Posterior cingulate gyrus (tissue), 11 donors: ENCODE data around the gene PTPRN2.
"Not testable (repeated sequence)": the region's sequence is repeated elsewhere in the genome, so short reads cannot be mapped to it uniquely, and the experiment has no call there.

Source experiments
- DNase-seq, 10 donors: peaks; one replicate each; pipeline versions ENCODE4 v3.0.0 to v3.0.0-alpha.2; 2020 to 2021; ENCODE audit warnings: mixed read lengths in 3 of 10
- intact Hi-C: fragments of 100-400 bp; cut with DNase I; formaldehyde crosslinking; loops from one replicate; pipeline ENCODE4 v1.15.1; 2023

Gene PTPRN2

GRCh38 chr7:157861551-157861950 lies 726.1 kb downstream of the PTPRN2 start:
- intact Hi-C loops = no loop called here

GRCh38 chr7:157861031-157861491 lies 726.6 kb downstream of the PTPRN2 start:
- intact Hi-C loops = no loop called here
- DNase-seq = peak in 3 of 10 donors; percentile 19 to 79 (median 76)

More at GRCh38 chr7:157861551-157861950, 726.1 kb downstream of the PTPRN2 start:
- peak in 2 of 10 donors; percentile 23 to 81 for DNase-seq

- no peak for DNase-seq
- intact Hi-C loops = no loop called here
These were observed 727.2 kb downstream of the PTPRN2 start for GRCh38 chr7:157860406-157860805.

DNA sequence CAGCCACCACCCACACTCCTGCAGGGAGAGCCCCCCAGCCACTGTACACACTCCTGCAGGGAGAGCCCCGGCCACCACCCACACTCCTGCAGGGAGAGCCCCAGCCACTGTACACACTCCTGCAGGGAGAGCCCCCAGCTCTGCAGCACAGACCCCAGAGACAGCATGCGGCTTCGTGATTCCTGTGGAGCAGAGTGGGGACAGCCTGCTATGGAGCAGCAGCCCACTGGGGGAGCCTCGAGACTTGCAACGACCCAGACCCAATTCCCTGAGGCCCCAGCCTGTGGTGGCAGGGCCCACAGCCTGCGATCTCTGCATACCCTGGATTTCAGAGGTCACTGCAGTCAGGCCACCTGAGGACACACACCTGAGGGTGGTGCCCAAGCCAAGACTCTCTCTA lies 727.7 kb downstream of the PTPRN2 start:
- intact Hi-C loops = no loop called here
- peak in 1 of 10 donors; percentile 70 for DNase-seq

GRCh38 chr7:157857578-157858075 lies 730.0 kb downstream of the PTPRN2 start:
- intact Hi-C loops = no loop called here
- peak in 4 of 10 donors; percentile 16 to 72 (median 40) for DNase-seq

DNA sequence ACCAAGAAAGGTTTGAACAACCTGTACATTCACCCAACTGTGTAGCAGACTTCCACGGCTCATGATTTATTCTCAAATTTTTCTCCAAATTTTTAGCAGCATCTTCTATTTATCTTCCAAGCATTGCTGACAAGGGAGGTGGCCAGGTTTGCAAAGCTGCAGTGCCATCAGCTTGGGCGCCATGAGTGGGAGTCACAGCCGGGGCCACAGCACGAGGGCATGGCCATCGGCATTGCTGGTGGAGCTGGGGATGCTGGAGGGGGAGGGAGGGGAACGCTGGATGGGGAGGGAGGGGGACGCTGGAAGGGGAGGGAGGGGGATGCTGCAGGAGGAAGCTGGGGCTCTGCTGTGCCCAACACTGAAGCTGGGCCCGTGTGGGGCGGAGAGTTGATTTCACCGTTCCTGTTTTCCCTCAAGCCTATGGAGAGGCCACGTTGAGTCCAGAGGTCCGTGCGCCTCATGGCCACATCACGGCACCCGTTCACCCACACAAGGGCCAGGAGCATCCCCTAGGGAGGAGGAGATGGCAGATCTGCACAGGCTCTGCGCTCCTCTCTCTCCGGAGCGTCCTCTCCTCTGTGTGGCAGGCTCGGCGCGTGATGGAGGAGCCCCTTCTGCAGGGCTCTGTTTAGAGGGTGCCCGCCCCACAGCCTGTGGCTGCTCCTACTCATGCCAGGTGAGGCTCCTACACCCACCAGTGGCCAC lies 730.6 kb downstream of the PTPRN2 start:
- peak in 4 of 10 donors; percentile 23 to 66 (median 56) for DNase-seq
- intact Hi-C loops = no loop called here

DNA sequence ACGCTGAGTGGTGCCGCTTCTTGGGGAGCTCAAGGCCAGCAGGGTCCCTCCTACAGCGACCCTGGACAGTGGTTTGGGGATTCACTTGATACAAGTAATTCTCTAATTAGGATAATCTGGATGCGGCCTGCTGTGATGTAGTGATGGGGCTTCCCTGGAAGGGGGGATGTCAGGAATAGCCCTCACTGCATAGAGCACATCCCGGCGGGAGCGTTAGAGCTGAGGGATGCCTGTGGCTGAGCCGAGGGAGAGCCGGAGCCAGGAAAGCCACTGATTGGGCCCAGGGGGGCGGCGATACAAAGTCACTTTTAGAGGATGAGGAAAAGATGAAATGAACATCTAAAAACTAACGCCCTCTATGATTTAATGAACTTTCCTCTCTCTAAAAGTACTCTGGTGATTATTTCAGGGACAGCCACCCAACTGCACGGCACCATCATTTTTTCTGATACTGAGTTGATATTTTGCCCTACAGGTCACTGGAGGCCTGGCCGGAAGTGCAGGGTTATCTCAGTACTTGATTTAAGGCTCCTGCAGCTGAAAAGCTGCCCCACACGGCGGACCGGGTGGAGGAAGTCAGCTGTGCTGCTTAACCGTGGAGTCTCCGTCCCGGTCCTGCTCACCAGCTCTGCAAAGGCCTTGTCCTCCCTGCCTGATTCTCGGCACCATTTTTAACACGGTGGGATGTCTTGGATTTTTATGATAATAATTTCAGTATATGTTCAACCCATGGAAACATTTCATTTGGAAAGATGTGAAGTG lies 732.0 kb downstream of the PTPRN2 start:
- peak in 4 of 10 donors; percentile 19 to 77 (median 56) for DNase-seq
- intact Hi-C loops = no loop called here

DNA sequence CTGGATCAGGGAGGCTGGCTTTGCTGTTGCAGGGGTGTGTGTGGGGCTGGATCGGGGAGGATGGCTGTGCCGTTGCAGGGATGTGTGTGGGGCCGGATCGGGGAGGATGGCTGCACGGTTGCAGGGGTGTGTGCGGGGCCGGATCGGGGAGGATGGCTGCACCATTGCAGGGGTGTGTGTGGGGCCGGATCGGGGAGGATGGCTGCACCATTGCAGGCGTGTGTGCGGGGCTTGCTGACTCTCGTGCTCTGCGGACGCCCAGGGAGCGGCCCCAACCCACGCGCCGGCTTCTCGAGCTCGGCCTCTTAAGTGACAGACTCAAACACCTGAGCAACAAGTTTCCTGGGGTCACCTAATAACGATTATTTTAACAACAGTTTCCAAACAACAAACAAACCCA lies 732.6 kb downstream of the PTPRN2 start:
- peak in 4 of 10 donors; percentile 24 to 63 (median 53) for DNase-seq
- intact Hi-C loops = no loop called here

DNA sequence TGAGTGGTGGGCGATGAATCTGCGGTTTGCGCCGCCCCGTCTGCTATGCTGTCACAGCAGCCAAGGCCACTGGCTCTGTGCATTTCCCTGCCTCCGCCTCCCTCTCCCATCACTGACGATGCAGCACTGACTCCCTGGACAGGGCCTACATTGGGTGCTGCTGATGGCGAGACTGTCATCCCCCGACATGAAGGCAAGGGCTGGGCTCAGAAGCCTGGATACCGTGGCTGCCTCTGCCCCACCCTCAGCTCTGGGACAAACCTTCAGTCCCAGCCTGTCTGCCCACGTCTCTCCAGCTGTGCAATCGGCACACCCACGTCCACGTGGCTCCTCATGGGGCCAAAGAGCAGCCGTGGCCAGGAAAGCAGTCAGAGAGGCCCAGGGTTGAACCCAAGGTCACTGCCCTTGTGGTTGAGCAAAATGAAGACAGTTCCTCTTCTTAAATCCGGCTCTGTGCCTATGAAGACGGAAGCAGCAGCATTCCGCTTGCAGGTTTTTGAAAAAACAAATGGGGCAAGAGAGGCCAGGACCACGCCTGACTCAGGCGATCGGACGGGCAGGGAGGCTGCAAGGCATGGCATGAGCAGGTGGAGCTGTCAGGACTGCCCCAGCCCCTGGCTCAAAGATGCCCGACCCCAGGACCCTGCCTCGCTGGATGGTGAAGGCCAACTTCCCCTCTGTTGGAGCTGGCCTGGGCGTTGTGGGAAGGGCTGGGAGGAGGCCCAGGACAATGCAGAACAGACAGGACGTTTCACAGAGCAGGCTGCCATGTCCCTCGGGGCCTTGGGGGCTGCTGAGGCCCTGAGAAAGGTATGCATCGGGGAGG lies 733.3 kb downstream of the PTPRN2 start:
- intact Hi-C loops = no loop called here
- DNase-seq = peak in 6 of 10 donors; percentile 24 to 89 (median 52)

- peak in 2 of 10 donors; percentile 32 to 61 for DNase-seq
- intact Hi-C loops = no loop called here
These were observed 733.9 kb downstream of the PTPRN2 start for GRCh38 chr7:157853789-157854065.

DNA sequence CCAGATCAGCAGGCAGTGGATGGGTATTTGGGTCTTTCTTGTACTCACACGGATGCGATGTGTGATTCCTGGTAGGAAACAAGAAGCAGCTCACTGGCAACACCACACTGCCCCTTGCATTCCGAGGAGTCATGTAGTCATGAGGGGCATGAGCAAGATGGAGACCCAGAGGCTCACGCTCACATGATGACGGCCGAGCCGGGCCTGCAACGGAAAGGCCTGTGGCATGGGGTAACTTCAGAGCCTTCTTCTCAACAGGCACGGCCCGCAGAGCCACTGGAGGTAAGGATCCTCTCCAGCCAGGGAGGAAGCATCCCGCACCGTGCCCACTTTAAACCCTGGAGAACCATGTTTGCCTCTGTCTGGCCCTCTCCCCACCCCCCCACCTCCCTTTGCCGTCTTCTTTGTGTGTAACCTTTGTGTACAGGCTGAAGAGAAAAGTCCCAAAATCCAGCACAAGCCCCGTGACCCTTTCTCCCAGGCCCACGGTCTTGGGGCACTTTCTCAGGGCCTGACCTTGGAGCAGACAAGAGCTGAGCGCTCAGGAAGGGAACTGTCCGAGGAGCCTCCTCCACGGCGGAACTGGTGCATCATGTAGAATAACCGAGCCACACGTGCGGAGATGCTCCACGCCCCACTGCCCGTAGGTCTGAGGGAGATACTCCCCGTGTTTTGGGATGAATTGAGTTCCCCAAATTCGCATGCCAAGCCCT lies 734.4 kb downstream of the PTPRN2 start:
- peak in 4 of 10 donors; percentile 18 to 54 (median 48) for DNase-seq
- intact Hi-C loops = no loop called here

DNA sequence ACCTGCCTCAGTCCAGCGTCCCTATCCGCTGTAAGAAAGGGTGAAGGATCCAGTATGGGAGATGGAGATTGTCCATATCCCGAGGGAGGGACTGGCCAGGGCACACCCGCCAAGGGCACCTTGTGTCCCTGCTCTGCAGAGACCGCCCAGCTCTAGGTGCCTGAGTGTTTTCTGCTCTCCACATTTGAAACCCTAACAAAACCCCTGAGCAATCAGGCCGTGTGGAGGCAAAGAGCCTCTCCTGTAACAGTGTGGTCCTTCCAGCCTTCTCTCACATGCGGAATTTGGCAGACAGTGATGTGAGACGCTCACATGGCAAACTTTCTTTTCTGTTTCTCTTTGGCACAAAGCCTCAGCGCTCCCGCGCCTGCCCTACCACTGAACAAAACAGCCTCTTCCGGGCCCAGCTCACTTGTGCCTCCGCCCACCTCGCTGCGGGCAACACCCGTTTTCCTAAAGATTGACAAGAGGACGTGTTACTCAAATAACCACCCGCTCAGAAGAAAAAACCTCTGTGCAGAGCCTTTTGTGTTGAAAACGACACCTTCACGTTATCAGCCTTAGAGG lies 736.0 kb downstream of the PTPRN2 start:
- intact Hi-C loops = no loop called here
- DNase-seq = peak in 6 of 10 donors; percentile 36 to 91 (median 61)

DNA sequence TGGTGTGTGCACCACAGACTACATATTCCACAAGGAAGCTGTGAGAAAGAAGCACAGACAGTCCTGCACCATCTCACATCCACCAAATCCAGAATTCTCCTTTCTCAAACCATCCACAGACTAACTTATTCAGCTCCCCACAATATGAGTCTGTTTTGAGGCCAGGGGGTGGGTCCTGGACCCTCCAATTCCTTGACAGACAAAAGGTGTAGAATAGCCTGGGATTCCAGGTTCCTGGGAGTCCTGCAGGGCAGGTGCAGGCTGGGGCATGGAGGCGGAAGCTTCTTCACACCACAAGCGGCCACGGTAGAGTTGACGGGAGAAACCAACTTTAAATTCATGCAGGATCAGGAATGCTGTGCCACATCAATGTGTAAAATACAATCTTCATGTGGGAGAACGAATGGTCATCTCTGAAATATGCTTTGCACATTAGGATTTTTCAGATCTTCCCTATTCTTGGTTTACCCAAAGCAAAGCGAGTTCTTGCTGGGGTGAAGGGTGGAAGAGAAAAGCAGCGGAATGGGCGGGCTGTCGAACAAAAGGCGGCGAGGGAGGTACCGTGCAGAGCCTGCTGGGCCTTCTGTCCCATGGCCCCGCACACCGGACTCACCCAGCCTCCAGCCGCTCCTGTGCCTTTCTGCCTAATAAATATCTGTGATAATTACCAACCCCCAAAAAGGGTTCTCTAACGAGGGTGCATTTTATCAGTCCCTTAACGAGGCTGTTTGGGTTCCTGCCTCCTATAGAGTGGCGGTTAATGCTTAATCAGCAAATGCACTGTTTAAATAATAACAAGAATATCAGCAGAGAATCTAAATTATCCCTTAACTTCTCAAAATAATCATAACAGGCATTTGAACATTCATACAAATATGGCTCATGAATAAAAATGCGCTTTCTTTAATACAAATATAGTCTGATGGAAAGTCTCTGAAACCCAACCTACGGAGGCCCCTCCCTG lies 736.9 kb downstream of the PTPRN2 start:
- intact Hi-C loops = no loop called here
- peak in 4 of 10 donors; percentile 4 to 52 (median 35) for DNase-seq

- intact Hi-C loops = no loop called here
- peak in 1 of 10 donors; percentile 81 for DNase-seq
These were observed 737.9 kb downstream of the PTPRN2 start for GRCh38 chr7:157849726-157850125.

DNA sequence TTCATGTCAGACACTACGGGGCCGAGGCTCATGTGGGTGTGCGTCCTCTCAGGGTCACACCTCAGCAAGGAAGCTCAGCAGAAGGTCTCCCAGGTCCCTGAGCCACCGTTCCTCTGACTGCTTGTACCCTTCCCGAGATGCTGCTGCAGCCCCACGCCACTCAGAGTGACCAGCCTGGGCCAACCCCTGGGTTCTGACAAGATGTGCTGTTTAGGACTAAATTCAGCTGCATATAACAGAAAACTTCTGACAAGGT lies 738.4 kb downstream of the PTPRN2 start:
- DNase-seq = no peak
- intact Hi-C loops = no loop called here

GRCh38 chr7:157848508-157849340 lies 738.9 kb downstream of the PTPRN2 start:
- DNase-seq = peak in 4 of 10 donors; percentile 21 to 64 (median 43)
- intact Hi-C loops = no loop called here

GRCh38 chr7:157847756-157848487 lies 739.7 kb downstream of the PTPRN2 start:
- intact Hi-C loops, DNase-seq: not testable (repeated sequence)
